OCI-LY7 (cell line): ENCODE measurements around the gene HTT-AS. TPM values are rescaled to one million over a fixed set of nuclear protein-coding genes. Genes with fewer than 3 reads are reported as not detected.

Source experiments
- BruUV-seq: library from RNA; stranded (reverse); fragments of 400-500 nt; replicated peaks from 2 replicates; lab custom pipeline; 2021; lab: Mats Ljungman, UMichigan
- CTCF ChIA-PET: fragments of 300-600 bp; sonication (Branson Sonifier 250); formaldehyde crosslinking; loops from one replicate; lab custom pipeline; 2022; ENCODE audit warnings: antibody characterized with exemption; ENCODE audit not compliant: unreplicated experiment; lab: Charles Lee
- POLR2A ChIA-PET: fragments of 300-600 bp; sonication (Branson Sonifier 250); formaldehyde crosslinking; loops from one replicate; lab custom pipeline; 2022; ENCODE audit warnings: antibody characterized with exemption; lab: Charles Lee
- DNase-seq: peaks from one replicate; pipeline ENCODE4 v3.0.0-alpha.2; 2015; ENCODE audit warnings: low spot score
- H2AFZ ChIP-seq: fragments of 200-600 bp; sonication (generic), shearing (Covaris generic); 2 replicates; pipeline ENCODE4 v1.6.1; 2014; ENCODE audit warnings: mild to moderate bottlenecking, antibody characterized with exemption, low read length, moderate library complexity
- H3K27ac ChIP-seq: fragments of 200-600 bp; sonication (generic); 2 replicates; pipeline ENCODE4 v1.5.1; 2014; ENCODE audit warnings: mixed run types, low read depth, mild to moderate bottlenecking, moderate library complexity, low read length, inconsistent platforms; ENCODE audit not compliant: poor library complexity, severe bottlenecking
- H3K36me3 ChIP-seq: fragments of 200-600 bp; sonication (generic); 2 replicates; pipeline ENCODE4 v1.6.1; 2014; ENCODE audit warnings: mild to moderate bottlenecking, antibody characterized with exemption, low read length, moderate library complexity, mixed read lengths; ENCODE audit not compliant: insufficient read depth
- H3K4me1 ChIP-seq: fragments of 200-600 bp; sonication (generic); 2 replicates; pipeline ENCODE4 v1.5.1; 2014; ENCODE audit warnings: mild to moderate bottlenecking, low read length; ENCODE audit not compliant: insufficient read depth, poor library complexity, severe bottlenecking
- H3K4me2 ChIP-seq: fragments of 200-600 bp; sonication (generic); 2 replicates; pipeline ENCODE4 v1.6.1; 2014; ENCODE audit warnings: mild to moderate bottlenecking, low read length
- H3K4me3 ChIP-seq: fragments of 200-600 bp; sonication (generic); 2 replicates; pipeline ENCODE4 v1.5.1; 2014; ENCODE audit warnings: mild to moderate bottlenecking, low read depth, low read length; ENCODE audit not compliant: poor library complexity, severe bottlenecking
- H3K79me2 ChIP-seq: fragments of 200-600 bp; sonication (generic); 2 replicates; pipeline ENCODE4 v1.6.1; 2016; ENCODE audit warnings: low read depth, mild to moderate bottlenecking, low read length, moderate library complexity, mixed read lengths; ENCODE audit not compliant: insufficient read depth
- H3K9me2 ChIP-seq: fragments of 200-600 bp; sonication (generic); 2 replicates; pipeline ENCODE4 v1.6.1; 2016; ENCODE audit warnings: mild to moderate bottlenecking, low read length, mixed read lengths; ENCODE audit not compliant: insufficient read depth
- H3K9me3 ChIP-seq: fragments of 200-600 bp; sonication (generic); 2 replicates; pipeline ENCODE4 v1.6.1; 2014; ENCODE audit warnings: mild to moderate bottlenecking, mixed run types, low read length, mixed read lengths
- H4K20me1 ChIP-seq: fragments of 200-600 bp; sonication (generic); 2 replicates; pipeline ENCODE4 v1.6.1; 2014; ENCODE audit warnings: mild to moderate bottlenecking, antibody characterized with exemption, low read length, moderate library complexity, mixed read lengths; ENCODE audit not compliant: insufficient read depth
- EZH2phosphoT487 ChIP-seq: fragments of 200-600 bp; sonication (generic); IDR thresholded peaks from 2 replicates; pipeline ENCODE4 v1.6.1; 2018; ENCODE audit warnings: low read depth, borderline replicate concordance, mild to moderate bottlenecking, mixed run types, antibody characterized with exemption, low read length, moderate library complexity, mixed read lengths
- intact Hi-C: fragments of 100-400 bp; cut with micrococcal nuclease; formaldehyde crosslinking; loops from one replicate; pipeline ENCODE4 v1.10.0; 2022; ENCODE audit not compliant: unreplicated experiment
- total RNA-seq, 2 experiments: library from RNA; depleted of rRNA in 1 of 2; stranded (reverse); fragments of >200 nt in 1 of 2; shearing (Covaris generic) in 1 of 2; gene quantifications; 2 replicates each; pipeline ENCODE4 v1.2.3, GENCODE V29; 2014 to 2022
- TF ChIP-seq, protein P1 (sequence below): fragments of 200-600 bp; sonication (generic); conservative IDR thresholded peaks from 2 replicates; pipeline ENCODE4 v1.5.1; 2014; ENCODE audit warnings: mild to moderate bottlenecking, antibody characterized with exemption, low read length, moderate library complexity, mixed read lengths

Gene HTT-AS
- total RNA-seq, 2 experiments from 2014 or later = not detected

DNA sequence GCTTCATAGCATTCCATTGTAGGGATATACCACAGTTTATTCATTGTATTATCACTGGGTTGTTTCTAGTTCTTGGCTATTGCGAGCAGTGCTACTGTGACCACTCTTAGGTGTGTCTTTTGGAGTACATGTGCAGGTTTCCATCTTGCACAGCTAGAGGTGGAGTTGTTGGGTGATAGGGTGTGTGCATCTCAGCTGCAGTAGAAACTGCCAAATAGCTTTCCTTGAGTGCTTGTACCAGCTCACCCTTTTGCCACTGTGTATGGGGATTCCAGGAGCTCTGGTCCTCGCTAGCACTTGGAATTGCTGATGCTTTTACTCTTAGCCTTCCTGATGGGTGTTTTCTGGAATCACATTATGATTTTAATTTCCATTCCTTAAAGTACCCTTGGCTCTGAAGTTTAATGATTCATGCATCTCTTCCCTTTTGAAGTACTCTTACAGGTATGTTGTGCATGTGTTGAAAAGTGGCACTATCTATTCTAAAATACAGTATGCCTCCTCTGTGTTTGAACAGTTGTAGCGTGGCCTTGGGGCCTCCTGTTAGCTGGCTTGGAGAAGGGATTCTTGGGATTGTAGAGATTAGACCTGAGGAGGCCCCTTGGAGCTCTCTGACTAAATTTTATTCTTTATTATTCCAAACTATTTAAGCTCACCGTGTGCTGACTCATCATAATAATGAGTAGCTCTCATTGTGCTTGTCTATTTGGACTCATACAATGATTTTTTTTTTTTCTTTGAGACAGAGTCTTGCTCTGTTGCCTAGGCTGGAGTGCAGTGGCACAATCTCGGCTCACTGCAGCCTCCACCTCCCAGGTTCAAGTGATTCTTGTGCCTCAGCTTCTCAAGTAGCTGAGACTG, 38.5 kb upstream of the HTT-AS start:
- Histone ChIP-seq H3K4me2 (no peak overlapping the region), H3K4me3 (no peak overlapping the region), H2AFZ (no peak overlapping the region), H3K9me3 (no peaks in the 10 kb centered on the region), H3K4me1 (no peaks in the 10 kb centered on the region), H3K9me2 (no peaks in the 10 kb centered on the region), H3K79me2 (no peaks in the 10 kb centered on the region), H3K27ac (no peak overlapping the region), H3K36me3 (peaks cover 94% of the 10 kb centered on the region), H4K20me1 (no peaks in the 10 kb centered on the region)
- DNase-seq = no peak
- TF ChIP-seq, protein P1, sequence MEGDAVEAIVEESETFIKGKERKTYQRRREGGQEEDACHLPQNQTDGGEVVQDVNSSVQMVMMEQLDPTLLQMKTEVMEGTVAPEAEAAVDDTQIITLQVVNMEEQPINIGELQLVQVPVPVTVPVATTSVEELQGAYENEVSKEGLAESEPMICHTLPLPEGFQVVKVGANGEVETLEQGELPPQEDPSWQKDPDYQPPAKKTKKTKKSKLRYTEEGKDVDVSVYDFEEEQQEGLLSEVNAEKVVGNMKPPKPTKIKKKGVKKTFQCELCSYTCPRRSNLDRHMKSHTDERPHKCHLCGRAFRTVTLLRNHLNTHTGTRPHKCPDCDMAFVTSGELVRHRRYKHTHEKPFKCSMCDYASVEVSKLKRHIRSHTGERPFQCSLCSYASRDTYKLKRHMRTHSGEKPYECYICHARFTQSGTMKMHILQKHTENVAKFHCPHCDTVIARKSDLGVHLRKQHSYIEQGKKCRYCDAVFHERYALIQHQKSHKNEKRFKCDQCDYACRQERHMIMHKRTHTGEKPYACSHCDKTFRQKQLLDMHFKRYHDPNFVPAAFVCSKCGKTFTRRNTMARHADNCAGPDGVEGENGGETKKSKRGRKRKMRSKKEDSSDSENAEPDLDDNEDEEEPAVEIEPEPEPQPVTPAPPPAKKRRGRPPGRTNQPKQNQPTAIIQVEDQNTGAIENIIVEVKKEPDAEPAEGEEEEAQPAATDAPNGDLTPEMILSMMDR = no peak
- TF ChIP-seq EZH2phosphoT487 = no peak
- CTCF ChIA-PET = interaction anchor here (1.5 kb wide), 1 partner anchor 89 kb away, joined by 4 read pairs; no protein-coding TSS in a partner anchor
- intact Hi-C loops = no loop called here
- no TSS peak for BruUV-seq
- POLR2A ChIA-PET = interaction anchor here (0.5 to 0.7 kb wide), 3 partner anchors 391 to 1060 kb away, joined by 3 to 7 read pairs (median 5); no protein-coding TSS in a partner anchor

DNA sequence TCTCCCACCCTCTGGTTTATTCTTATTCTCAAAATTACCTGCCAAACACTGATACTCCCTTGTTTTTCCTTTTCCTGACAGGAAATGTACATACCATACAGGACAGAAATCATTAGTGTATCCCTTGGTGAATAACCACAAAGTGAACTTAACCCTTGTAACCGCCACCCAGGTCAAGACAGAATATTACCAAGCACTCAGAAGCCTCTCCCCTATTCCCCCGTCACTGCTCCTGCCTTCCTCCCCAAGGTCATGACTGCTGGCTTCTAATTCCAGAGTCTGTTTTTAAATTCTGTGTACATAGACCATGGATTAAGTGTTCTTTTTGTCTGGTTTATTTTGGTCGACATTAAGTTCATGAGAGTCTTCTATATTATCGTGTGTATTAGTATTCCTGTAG, 37.9 kb upstream of the HTT-AS start:
- Histone ChIP-seq H3K79me2 (no peaks in the 10 kb centered on the region), H3K4me3 (no peak overlapping the region), H3K9me3 (no peaks in the 10 kb centered on the region), H3K4me1 (no peaks in the 10 kb centered on the region), H3K4me2 (no peak overlapping the region), H3K27ac (no peak overlapping the region), H2AFZ (no peak overlapping the region), H3K9me2 (no peaks in the 10 kb centered on the region), H4K20me1 (no peaks in the 10 kb centered on the region), H3K36me3 (peaks cover 94% of the 10 kb centered on the region)
- ChIA-PET CTCF (interaction anchor here (1.5 kb wide), 1 partner anchor 90 kb away, joined by 4 read pairs; no protein-coding TSS in a partner anchor), POLR2A (interaction anchor here (0.5 to 1.0 kb wide), 2 partner anchors 29 to 392 kb away, joined by 3 to 4 read pairs; no protein-coding TSS in a partner anchor)
- DNase-seq = no peak
- intact Hi-C loops = no loop called here
- no TSS peak for BruUV-seq
- TF ChIP-seq, protein P1 = no peak
- no peak for TF ChIP-seq EZH2phosphoT487
